ENCODE data around the gene CACNA2D3. TPM values are rescaled to one million over a fixed set of nuclear protein-coding genes. Genes with fewer than 3 reads are reported as not detected.

CACNA2D3 gene
- total and polyA plus RNA-seq, 7 donors: 2.7 to 13.5 (median 9.0) TPM

DNA sequence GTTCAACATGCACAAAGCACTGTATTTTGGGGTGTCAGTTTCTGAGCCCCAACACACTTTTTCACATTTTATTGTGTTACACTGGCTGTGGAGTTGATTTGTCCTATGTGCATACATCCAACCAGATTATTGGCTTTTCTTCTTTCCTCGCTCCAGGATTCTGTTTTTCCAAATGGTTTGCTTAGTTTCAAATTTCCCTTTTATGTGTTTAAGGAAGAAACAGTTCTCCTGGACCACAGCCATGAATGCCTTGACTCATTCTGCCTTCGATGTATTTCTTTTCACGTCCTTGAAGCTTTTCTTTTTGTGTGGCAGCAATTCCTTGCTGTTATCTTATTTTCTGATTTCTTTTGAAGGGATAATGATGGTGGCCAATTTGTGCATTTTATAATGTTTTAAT lies 53.8 kb downstream of the CACNA2D3 start:
- Histone ChIP-seq H3K27ac (no peak overlapping the region), H3K36me3 (ENCODE audit: insufficient read depth in 1 of 2, low read depth in 1 of 2) (no peaks in the 10 kb centered on the region), H3K9me3 (no peaks in the 10 kb centered on the region), H3K4me3 (no peak overlapping the region), H3K4me1 (peaks cover 4% of the 10 kb centered on the region), H3K27me3 (ENCODE audit: insufficient read depth in 3 of 3, low read length in 2 of 3) (no peaks in the 10 kb centered on the region)
- intact Hi-C loops (cut with DNase I): no loop called here
- ATAC-seq (no peak), DNase-seq (no peak)
- 36 to 50% (median 38%) methylated on average over 3 of the region's 3 CpGs for WGBS, 3 donors
- TF ChIP-seq, protein P1, sequence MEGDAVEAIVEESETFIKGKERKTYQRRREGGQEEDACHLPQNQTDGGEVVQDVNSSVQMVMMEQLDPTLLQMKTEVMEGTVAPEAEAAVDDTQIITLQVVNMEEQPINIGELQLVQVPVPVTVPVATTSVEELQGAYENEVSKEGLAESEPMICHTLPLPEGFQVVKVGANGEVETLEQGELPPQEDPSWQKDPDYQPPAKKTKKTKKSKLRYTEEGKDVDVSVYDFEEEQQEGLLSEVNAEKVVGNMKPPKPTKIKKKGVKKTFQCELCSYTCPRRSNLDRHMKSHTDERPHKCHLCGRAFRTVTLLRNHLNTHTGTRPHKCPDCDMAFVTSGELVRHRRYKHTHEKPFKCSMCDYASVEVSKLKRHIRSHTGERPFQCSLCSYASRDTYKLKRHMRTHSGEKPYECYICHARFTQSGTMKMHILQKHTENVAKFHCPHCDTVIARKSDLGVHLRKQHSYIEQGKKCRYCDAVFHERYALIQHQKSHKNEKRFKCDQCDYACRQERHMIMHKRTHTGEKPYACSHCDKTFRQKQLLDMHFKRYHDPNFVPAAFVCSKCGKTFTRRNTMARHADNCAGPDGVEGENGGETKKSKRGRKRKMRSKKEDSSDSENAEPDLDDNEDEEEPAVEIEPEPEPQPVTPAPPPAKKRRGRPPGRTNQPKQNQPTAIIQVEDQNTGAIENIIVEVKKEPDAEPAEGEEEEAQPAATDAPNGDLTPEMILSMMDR (IDR thresholded peaks at IDR 0.05): no peak

DNA sequence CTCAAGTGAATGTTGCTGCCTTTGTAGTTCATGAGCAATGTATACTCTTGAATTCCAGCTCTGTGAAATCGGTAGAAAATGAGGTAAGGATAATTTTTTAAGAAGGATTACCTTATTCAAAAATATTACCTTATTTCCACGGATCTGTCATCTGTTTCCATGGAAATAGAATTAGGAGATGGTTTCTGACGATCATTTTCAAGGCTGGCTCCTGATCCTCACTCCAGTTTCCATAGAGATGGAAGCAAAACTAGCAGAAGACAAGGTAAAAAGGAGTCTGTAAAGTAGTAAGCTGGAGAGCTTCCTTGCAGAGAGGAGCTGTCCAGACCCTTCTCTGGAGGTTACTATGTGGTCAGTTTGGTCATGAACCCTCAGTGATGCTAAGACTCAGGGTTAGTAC lies 55.5 kb downstream of the CACNA2D3 start:
- no peak for DNase-seq
- Histone ChIP-seq H3K9me3 (no peaks in the 10 kb centered on the region), H3K27me3 (ENCODE audit: insufficient read depth in 3 of 3, low read length in 2 of 3) (no peaks in the 10 kb centered on the region), H3K4me1 (peaks cover 15% of the 10 kb centered on the region), H3K27ac (no peak overlapping the region), H3K4me3 (no peak overlapping the region), H3K36me3 (ENCODE audit: insufficient read depth in 1 of 2, low read depth in 1 of 2) (no peaks in the 10 kb centered on the region)
- TF ChIP-seq, protein P1 (IDR thresholded peaks at IDR 0.05): no peak
- 73 to 81% (median 80%) methylated on average over 3 of the region's 3 CpGs for WGBS, 3 donors
- intact Hi-C loops (cut with DNase I): no loop called here
- ATAC-seq: no peak

- DNase-seq (no peak), ATAC-seq (no peak)
- H3K27ac ChIP-seq: no peak overlapping the region
- TF ChIP-seq, protein P1 (IDR thresholded peaks at IDR 0.05): no peak
- WGBS, 3 donors: 90 to 94% (median 93%) methylated on average over 5 of the region's 5 CpGs
- H3K4me1 ChIP-seq: peaks cover 15% of the 10 kb centered on the region
- H3K36me3 ChIP-seq (ENCODE audit: insufficient read depth in 1 of 2, low read depth in 1 of 2): no peaks in the 10 kb centered on the region
- H3K9me3 ChIP-seq: no peaks in the 10 kb centered on the region
- no peak overlapping the region for H3K4me3 ChIP-seq
- intact Hi-C loops (cut with DNase I): no loop called here
- H3K27me3 ChIP-seq (ENCODE audit: insufficient read depth in 3 of 3, low read length in 2 of 3): no peaks in the 10 kb centered on the region
Measured at GRCh38 chr3:54178376-54178775, 56.0 kb downstream of the CACNA2D3 start.

DNA sequence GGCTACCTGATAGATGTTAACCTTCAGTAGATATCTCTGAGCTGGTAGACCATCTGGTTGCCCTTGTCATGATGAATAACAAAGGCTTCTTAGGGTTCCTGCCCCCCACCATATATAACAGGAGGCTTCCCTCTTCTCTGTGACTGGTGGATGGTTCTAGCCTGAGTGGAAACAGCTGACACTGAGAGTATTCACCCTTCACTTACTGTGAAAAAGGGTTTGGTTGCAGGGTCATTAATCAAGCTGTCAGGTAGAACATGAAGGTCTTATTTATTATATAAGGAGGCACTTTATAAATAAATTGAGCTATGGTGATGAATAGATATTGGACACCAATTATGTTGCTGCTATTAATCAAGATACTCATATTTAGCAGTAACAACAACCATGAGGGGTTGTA lies 58.6 kb downstream of the CACNA2D3 start:
- Histone ChIP-seq H3K4me3 (no peak overlapping the region), H3K36me3 (ENCODE audit: insufficient read depth in 1 of 2, low read depth in 1 of 2) (no peaks in the 10 kb centered on the region), H3K4me1 (peaks cover 15% of the 10 kb centered on the region), H3K27ac (no peak overlapping the region), H3K9me3 (no peaks in the 10 kb centered on the region), H3K27me3 (ENCODE audit: insufficient read depth in 3 of 3, low read length in 2 of 3) (no peaks in the 10 kb centered on the region)
- DNase-seq (no peak), ATAC-seq (no peak)
- TF ChIP-seq, protein P1 (IDR thresholded peaks at IDR 0.05): no peak
- intact Hi-C loops (cut with DNase I): no loop called here

GRCh38 chr3:54182242-54182641 lies 59.9 kb downstream of the CACNA2D3 start:
- intact Hi-C loops (cut with DNase I): no loop called here
- TF ChIP-seq, protein P1 (IDR thresholded peaks at IDR 0.05): no peak
- no peaks in the 10 kb centered on the region for H3K9me3 ChIP-seq
- no peak overlapping the region for H3K4me3 ChIP-seq
- H3K4me1 ChIP-seq: peaks cover 15% of the 10 kb centered on the region
- no peak for DNase-seq
- H3K27me3 ChIP-seq (ENCODE audit: insufficient read depth in 3 of 3, low read length in 2 of 3): no peaks in the 10 kb centered on the region
- 18 to 26% (median 20%) methylated on average over 4 of the region's 4 CpGs for WGBS, 3 donors
- no peak overlapping the region for H3K27ac ChIP-seq
- peak in 1 of 4 donors; percentile 57 for ATAC-seq
- no peaks in the 10 kb centered on the region for H3K36me3 ChIP-seq (ENCODE audit: insufficient read depth in 1 of 2, low read depth in 1 of 2)

Data from psoas muscle (tissue), 8 donors.